IPS-15b (cell line): ENCODE measurements around the gene RELN.

Source experiments
- H3K27me3 ChIP-seq: one replicate; pipeline ENCODE4 v1.6.1; 2013; ENCODE audit warnings: low read length; ENCODE audit not compliant: control insufficient read depth, insufficient read depth
- H3K36me3 ChIP-seq: one replicate; pipeline ENCODE4 v1.6.1; 2013; ENCODE audit warnings: low read length; ENCODE audit not compliant: control insufficient read depth, insufficient read depth
- H3K4me1 ChIP-seq: one replicate; pipeline ENCODE4 v1.6.1; 2013; ENCODE audit warnings: mild to moderate bottlenecking, low read length; ENCODE audit not compliant: control insufficient read depth, insufficient read depth
- H3K4me3 ChIP-seq: one replicate; pipeline ENCODE4 v1.5.1; 2013; ENCODE audit warnings: low read depth, low read length
- H3K9ac ChIP-seq: one replicate; pipeline ENCODE4 v1.6.1; 2013; ENCODE audit warnings: low read depth, mild to moderate bottlenecking, low read length
- H3K9me3 ChIP-seq: one replicate; pipeline ENCODE4 v1.6.1; 2013; ENCODE audit warnings: mild to moderate bottlenecking, low read length; ENCODE audit not compliant: control insufficient read depth, insufficient read depth

The RELN gene

GRCh38 chr7:103766660-103767059 lies 222.8 kb downstream of the RELN start:
- Histone ChIP-seq H3K27me3 (no peaks in the 10 kb centered on the region), H3K4me3 (no peak overlapping the region), H3K36me3 (no peaks in the 10 kb centered on the region), H3K9ac (no peak overlapping the region), H3K4me1 (peaks cover 4% of the 10 kb centered on the region), H3K9me3 (no peaks in the 10 kb centered on the region)

- no peaks in the 10 kb centered on the region for H3K36me3 ChIP-seq
- no peaks in the 10 kb centered on the region for H3K9me3 ChIP-seq
- H3K4me1 ChIP-seq, result peaks cover 4% of the 10 kb centered on the region
- no peak overlapping the region for H3K4me3 ChIP-seq
- no peak overlapping the region for H3K9ac ChIP-seq
- H3K27me3 ChIP-seq, result no peaks in the 10 kb centered on the region
Observed at GRCh38 chr7:103765901-103766300, 223.6 kb downstream of the RELN start.

- Histone ChIP-seq H3K9ac (no peak overlapping the region), H3K36me3 (no peaks in the 10 kb centered on the region), H3K4me3 (no peak overlapping the region), H3K27me3 (no peaks in the 10 kb centered on the region), H3K9me3 (no peaks in the 10 kb centered on the region), H3K4me1 (peaks cover 4% of the 10 kb centered on the region)
Observed at GRCh38 chr7:103764901-103765300, 224.6 kb downstream of the RELN start.

GRCh38 chr7:103762877-103763276 lies 226.6 kb downstream of the RELN start:
- H3K9me3 ChIP-seq, result no peaks in the 10 kb centered on the region
- no peaks in the 10 kb centered on the region for H3K36me3 ChIP-seq
- H3K27me3 ChIP-seq, result no peaks in the 10 kb centered on the region

GRCh38 chr7:103762065-103762760 lies 227.2 kb downstream of the RELN start:
- Histone ChIP-seq H3K9ac (no peak overlapping the region), H3K27me3 (no peaks in the 10 kb centered on the region)

More at GRCh38 chr7:103762877-103763276, 226.6 kb downstream of the RELN start:
- Histone ChIP-seq H3K4me1 (peaks cover 4% of the 10 kb centered on the region), H3K4me3 (no peak overlapping the region), H3K9ac (no peak overlapping the region)

GRCh38 chr7:103752995-103753394 lies 236.5 kb downstream of the RELN start:
- Histone ChIP-seq H3K4me3 (no peak overlapping the region), H3K4me1 (no peaks in the 10 kb centered on the region), H3K9ac (no peak overlapping the region), H3K9me3 (no peaks in the 10 kb centered on the region), H3K27me3 (no peaks in the 10 kb centered on the region), H3K36me3 (no peaks in the 10 kb centered on the region)

More at GRCh38 chr7:103762065-103762760, 227.2 kb downstream of the RELN start:
- Histone ChIP-seq H3K36me3 (no peaks in the 10 kb centered on the region), H3K9me3 (no peaks in the 10 kb centered on the region), H3K4me3 (no peak overlapping the region), H3K4me1 (peaks cover 4% of the 10 kb centered on the region)

GRCh38 chr7:103751311-103751880 lies 238.1 kb downstream of the RELN start:
- Histone ChIP-seq H3K36me3 (no peaks in the 10 kb centered on the region), H3K9me3 (no peaks in the 10 kb centered on the region), H3K27me3 (no peaks in the 10 kb centered on the region), H3K9ac (no peak overlapping the region), H3K4me1 (no peaks in the 10 kb centered on the region), H3K4me3 (no peak overlapping the region)

GRCh38 chr7:103748680-103749079 lies 240.8 kb downstream of the RELN start:
- Histone ChIP-seq H3K4me1 (no peaks in the 10 kb centered on the region), H3K4me3 (no peak overlapping the region), H3K36me3 (no peaks in the 10 kb centered on the region), H3K9ac (no peak overlapping the region), H3K9me3 (no peaks in the 10 kb centered on the region), H3K27me3 (no peaks in the 10 kb centered on the region)

- Histone ChIP-seq H3K4me3 (no peak overlapping the region), H3K27me3 (no peaks in the 10 kb centered on the region), H3K9me3 (no peaks in the 10 kb centered on the region), H3K36me3 (no peaks in the 10 kb centered on the region), H3K9ac (no peak overlapping the region), H3K4me1 (no peaks in the 10 kb centered on the region)
Observed at GRCh38 chr7:103735377-103735776, 254.1 kb downstream of the RELN start.

GRCh38 chr7:103731169-103731568 lies 258.3 kb downstream of the RELN start:
- Histone ChIP-seq H3K4me3 (no peak overlapping the region), H3K27me3 (no peaks in the 10 kb centered on the region), H3K9ac (no peak overlapping the region), H3K36me3 (no peaks in the 10 kb centered on the region), H3K4me1 (no peaks in the 10 kb centered on the region), H3K9me3 (no peaks in the 10 kb centered on the region)

GRCh38 chr7:103729026-103729425 lies 260.4 kb downstream of the RELN start:
- H3K9ac ChIP-seq, result no peak overlapping the region
- H3K9me3 ChIP-seq, result no peaks in the 10 kb centered on the region
- H3K27me3 ChIP-seq, result no peaks in the 10 kb centered on the region
- no peaks in the 10 kb centered on the region for H3K4me1 ChIP-seq
- H3K36me3 ChIP-seq, result no peaks in the 10 kb centered on the region
- no peak overlapping the region for H3K4me3 ChIP-seq

- no peaks in the 10 kb centered on the region for H3K4me1 ChIP-seq
- H3K27me3 ChIP-seq, result no peaks in the 10 kb centered on the region
- H3K36me3 ChIP-seq, result no peaks in the 10 kb centered on the region
- H3K9ac ChIP-seq, result no peak overlapping the region
- no peak overlapping the region for H3K4me3 ChIP-seq
- H3K9me3 ChIP-seq, result no peaks in the 10 kb centered on the region
Observed at GRCh38 chr7:103727982-103728610, 261.4 kb downstream of the RELN start.
